PC-9 (cell line): ENCODE results near the gene ZNF714. TPM values are rescaled to one million over a fixed set of nuclear protein-coding genes. Genes with fewer than 3 reads are reported as not detected.

Experiments
- BruUV-seq: library from RNA; stranded (reverse); fragments of 400-500 nt; replicated peaks from 2 replicates; lab custom pipeline; 2021; lab: Mats Ljungman, UMichigan
- CTCF ChIA-PET: fragments of 300-600 bp; sonication (Branson Sonifier 250); formaldehyde crosslinking; loops from one replicate; lab custom pipeline; 2022; ENCODE audit warnings: antibody characterized with exemption; lab: Charles Lee
- POLR2A ChIA-PET: fragments of 300-600 bp; sonication (Branson Sonifier 250); formaldehyde crosslinking; loops from one replicate; lab custom pipeline; 2022; ENCODE audit warnings: antibody characterized with exemption; ENCODE audit not compliant: unreplicated experiment; lab: Charles Lee
- DNase-seq, 2 experiments: peaks; one replicate each; pipeline versions ENCODE4 v3.0.0 to v3.0.0-alpha.2; 2015 to 2022; ENCODE audit warnings: mixed read lengths in 1 of 2
- H2AFZ ChIP-seq: fragments of 200-600 bp; sonication (generic); 2 replicates; pipeline ENCODE4 v1.8.1; 2017; ENCODE audit warnings: antibody characterized with exemption
- H3F3A ChIP-seq: fragments of 200-600 bp; sonication (generic); 2 replicates; pipeline ENCODE4 v1.8.1; 2017; ENCODE audit warnings: antibody characterized with exemption, mild to moderate bottlenecking, low read depth; ENCODE audit not compliant: insufficient read depth
- H3K27ac ChIP-seq: fragments of 200-600 bp; sonication (generic); 2 replicates; pipeline ENCODE4 v1.6.1; 2016; ENCODE audit warnings: mixed run types
- H3K27me3 ChIP-seq: fragments of 200-600 bp; sonication (generic); 2 replicates; pipeline ENCODE4 v1.6.1; 2016; ENCODE audit warnings: low read depth, mixed run types; ENCODE audit not compliant: insufficient read depth
- H3K36me3 ChIP-seq: fragments of 200-600 bp; sonication (generic); 2 replicates; pipeline ENCODE4 v1.6.1; 2016; ENCODE audit warnings: low read depth, mixed run types
- H3K4me1 ChIP-seq: fragments of 200-600 bp; sonication (generic); replicated peaks from 2 replicates; pipeline ENCODE4 v1.6.1; 2016; ENCODE audit warnings: mixed run types; ENCODE audit not compliant: insufficient read depth
- H3K4me2 ChIP-seq: fragments of 200-600 bp; sonication (generic); 2 replicates; pipeline ENCODE4 v1.6.1; 2017; ENCODE audit warnings: mixed run types
- H3K4me3 ChIP-seq: fragments of 200-600 bp; sonication (generic); 2 replicates; pipeline ENCODE4 v1.6.1; 2016; ENCODE audit warnings: mixed run types
- H3K79me2 ChIP-seq: fragments of 200-600 bp; sonication (generic); 2 replicates; pipeline ENCODE4 v1.6.1; 2017; ENCODE audit warnings: low read depth, mixed run types
- H3K9me2 ChIP-seq: fragments of 200-600 bp; sonication (generic); 2 replicates; pipeline ENCODE4 v1.8.1; 2017; ENCODE audit warnings: mild to moderate bottlenecking; ENCODE audit not compliant: insufficient read depth
- H3K9me3 ChIP-seq: fragments of 200-600 bp; sonication (generic); 2 replicates; pipeline ENCODE4 v1.8.1; 2016; ENCODE audit warnings: low read depth; ENCODE audit not compliant: insufficient read depth
- H4K20me1 ChIP-seq: fragments of 200-600 bp; sonication (generic); 2 replicates; pipeline ENCODE4 v1.8.1; 2017; ENCODE audit not compliant: insufficient read depth
- EZH2 ChIP-seq: fragments of 200-600 bp; sonication (generic); IDR thresholded peaks from 2 replicates; pipeline ENCODE4 v1.8.0; 2017; ENCODE audit warnings: antibody characterized with exemption, low read depth
- intact Hi-C: fragments of 100-400 bp; cut with micrococcal nuclease; formaldehyde crosslinking; loops from one replicate; pipeline ENCODE4 v1.10.0; 2022; ENCODE audit not compliant: unreplicated experiment
- total RNA-seq: library from RNA; stranded (reverse); gene quantifications from 2 replicates; pipeline ENCODE4 v1.2.3, GENCODE V29; 2021
- TF ChIP-seq, protein P1 (sequence below): fragments of 200-600 bp; sonication (generic); conservative IDR thresholded peaks from 2 replicates; pipeline ENCODE4 v1.6.1; 2017; ENCODE audit warnings: mixed run types, antibody characterized with exemption, mild to moderate bottlenecking, moderate library complexity

Gene ZNF714
- total RNA-seq, 1 experiment from 2014 or later = 8.0 TPM

DNA sequence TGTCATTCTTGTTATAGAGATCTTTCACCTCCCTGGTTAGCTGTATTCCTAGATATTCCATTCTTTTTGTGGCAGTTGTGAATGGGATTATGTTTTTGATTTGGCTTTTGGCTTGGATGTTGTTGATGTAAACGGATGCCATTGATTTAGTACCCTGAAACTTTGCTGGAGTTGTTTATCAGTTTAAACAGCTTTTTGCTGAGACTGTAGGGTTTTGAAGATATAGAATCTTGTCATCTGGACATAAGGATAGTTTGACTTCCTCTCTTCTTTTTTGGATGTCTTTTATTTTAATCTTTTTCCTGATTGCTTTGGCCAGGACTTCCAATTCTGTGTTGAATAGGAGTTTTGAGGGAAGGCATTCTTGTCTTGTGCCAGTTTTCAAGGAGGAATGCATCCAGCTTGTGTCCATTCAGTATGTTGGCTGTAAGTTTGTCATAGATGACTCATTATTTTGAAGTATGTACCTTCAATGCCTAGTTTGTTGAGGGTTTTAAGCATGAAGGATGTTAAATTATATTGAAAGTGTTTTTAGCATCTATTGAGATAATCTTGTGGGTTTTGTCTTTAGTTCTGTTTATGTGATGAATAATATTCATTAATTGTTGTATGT is 76.6 kb downstream of the ZNF714 start:
- Histone ChIP-seq H3K36me3 (peaks cover 49% of the 10 kb centered on the region), H3K9me3 (no peaks in the 10 kb centered on the region; the same call in 1 of the 2 replicates), H3K27me3 (no peaks in the 10 kb centered on the region), H4K20me1 (no peaks in the 10 kb centered on the region), H3K9me2 (no peaks in the 10 kb centered on the region), H3K4me2 (no peak overlapping the region), H2AFZ (no peak overlapping the region), H3K27ac (no peak overlapping the region), H3K4me3 (no peak overlapping the region), H3K79me2 (peaks cover 61% of the 10 kb centered on the region), H3F3A (no peaks in the 10 kb centered on the region), H3K4me1 (no peaks in the 10 kb centered on the region)
- POLR2A ChIA-PET = no interaction called here
- intact Hi-C loops = no loop called here
- no peak for DNase-seq
- TF ChIP-seq, protein P1, sequence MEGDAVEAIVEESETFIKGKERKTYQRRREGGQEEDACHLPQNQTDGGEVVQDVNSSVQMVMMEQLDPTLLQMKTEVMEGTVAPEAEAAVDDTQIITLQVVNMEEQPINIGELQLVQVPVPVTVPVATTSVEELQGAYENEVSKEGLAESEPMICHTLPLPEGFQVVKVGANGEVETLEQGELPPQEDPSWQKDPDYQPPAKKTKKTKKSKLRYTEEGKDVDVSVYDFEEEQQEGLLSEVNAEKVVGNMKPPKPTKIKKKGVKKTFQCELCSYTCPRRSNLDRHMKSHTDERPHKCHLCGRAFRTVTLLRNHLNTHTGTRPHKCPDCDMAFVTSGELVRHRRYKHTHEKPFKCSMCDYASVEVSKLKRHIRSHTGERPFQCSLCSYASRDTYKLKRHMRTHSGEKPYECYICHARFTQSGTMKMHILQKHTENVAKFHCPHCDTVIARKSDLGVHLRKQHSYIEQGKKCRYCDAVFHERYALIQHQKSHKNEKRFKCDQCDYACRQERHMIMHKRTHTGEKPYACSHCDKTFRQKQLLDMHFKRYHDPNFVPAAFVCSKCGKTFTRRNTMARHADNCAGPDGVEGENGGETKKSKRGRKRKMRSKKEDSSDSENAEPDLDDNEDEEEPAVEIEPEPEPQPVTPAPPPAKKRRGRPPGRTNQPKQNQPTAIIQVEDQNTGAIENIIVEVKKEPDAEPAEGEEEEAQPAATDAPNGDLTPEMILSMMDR = no peak
- TF ChIP-seq EZH2 = no peak
- BruUV-seq = no TSS peak
- CTCF ChIA-PET = no interaction called here

DNA sequence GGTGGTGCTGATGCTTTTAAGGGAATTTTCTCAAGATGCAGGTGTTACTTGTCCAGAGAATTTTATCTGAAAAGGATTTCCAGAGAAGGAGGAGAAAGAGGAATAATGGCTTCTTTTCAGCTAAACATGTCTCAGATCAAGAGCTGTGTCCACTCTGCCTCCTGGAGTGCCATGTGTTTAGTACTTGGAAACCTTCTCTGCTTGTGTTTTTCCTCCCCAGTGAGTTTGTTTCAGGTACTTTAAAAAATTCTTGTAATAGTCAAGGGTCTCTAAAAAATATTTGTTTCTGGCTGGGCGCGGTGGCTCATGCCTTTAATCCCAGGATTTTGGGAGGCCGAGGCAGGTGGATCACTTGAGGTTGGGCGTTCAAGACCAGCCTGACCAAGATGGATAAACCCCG is 82.5 kb downstream of the ZNF714 start:
- no peak overlapping the region for H3K4me3 ChIP-seq
- H3K4me1 ChIP-seq = no peaks in the 10 kb centered on the region
- H3F3A ChIP-seq = no peaks in the 10 kb centered on the region; the same call in 1 of the 2 replicates
- H3K27me3 ChIP-seq = no peaks in the 10 kb centered on the region
- no peaks in the 10 kb centered on the region for H3K9me2 ChIP-seq
- H3K79me2 ChIP-seq = peaks cover 23% of the 10 kb centered on the region
- POLR2A ChIA-PET = no interaction called here
- CTCF ChIA-PET = no interaction called here
- no peak overlapping the region for H2AFZ ChIP-seq
- no peaks in the 10 kb centered on the region for H3K9me3 ChIP-seq
- H3K27ac ChIP-seq = no peak overlapping the region
- TF ChIP-seq EZH2 = no peak
- TF ChIP-seq, protein P1 = no peak
- no peaks in the 10 kb centered on the region for H4K20me1 ChIP-seq
- no peak for DNase-seq
- intact Hi-C loops = no loop called here
- no peak overlapping the region for H3K4me2 ChIP-seq
- H3K36me3 ChIP-seq = peaks cover 47% of the 10 kb centered on the region; the same call in 1 of the 2 replicates
- no TSS peak for BruUV-seq

DNA sequence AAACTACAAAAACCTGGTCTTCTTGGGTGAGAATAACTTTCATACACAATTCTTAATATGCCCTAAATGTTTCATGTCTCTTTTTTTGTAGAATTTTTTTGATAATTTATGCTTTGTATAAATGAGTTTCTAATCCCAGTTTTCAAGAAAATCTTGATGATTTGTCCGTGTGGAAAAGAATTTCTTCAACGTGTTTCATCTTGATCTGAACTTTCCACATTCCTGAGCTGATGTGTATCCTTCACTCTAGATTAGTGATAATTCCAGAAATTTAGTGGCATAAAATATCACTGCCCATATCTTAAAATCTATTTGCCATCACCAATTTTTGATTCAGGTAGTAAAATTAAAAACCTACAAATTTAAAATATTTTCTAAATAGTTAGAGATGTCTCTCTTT is 84.4 kb downstream of the ZNF714 start:
- Histone ChIP-seq H3K9me2 (no peaks in the 10 kb centered on the region), H3F3A (no peaks in the 10 kb centered on the region; the same call in 1 of the 2 replicates), H3K4me2 (no peak overlapping the region), H4K20me1 (no peaks in the 10 kb centered on the region), H3K79me2 (0 out of 2 replicates have a peak, but pooled peaks cover 11% of the 10 kb centered on the region), H3K36me3 (peaks cover 47% of the 10 kb centered on the region; the same call in 1 of the 2 replicates), H3K9me3 (no peaks in the 10 kb centered on the region), H3K27me3 (no peaks in the 10 kb centered on the region), H2AFZ (no peak overlapping the region), H3K27ac (no peak overlapping the region), H3K4me3 (no peak overlapping the region), H3K4me1 (no peaks in the 10 kb centered on the region)
- ChIA-PET POLR2A (no interaction called here), CTCF (no interaction called here)
- no TSS peak for BruUV-seq
- no peak for DNase-seq
- intact Hi-C loops = no loop called here
- TF ChIP-seq, protein P1 = no peak
- TF ChIP-seq EZH2 = no peak

Other genes with a start within 250 kb of the ZNF714 start
- 5.7 and 6.4 TPM in 2 replicates for gene ZNF85, start 159.0 kb upstream of the ZNF714 start, total RNA-seq
- 7.4 and 8.2 TPM in 2 replicates for gene ZNF430, start 61.5 kb upstream of the ZNF714 start, total RNA-seq
- gene ZNF431, start 59.8 kb downstream of the ZNF714 start, total RNA-seq = 19.0 and 27.2 TPM in 2 replicates
- gene ZNF708, start 247.2 kb downstream of the ZNF714 start, total RNA-seq = 2.5 and 4.2 TPM in 2 replicates